Upper lobe of left lung (tissue), 6 donors: ENCODE results near the gene TSPAN11. TPM values are rescaled to one million over a fixed set of nuclear protein-coding genes. Genes with fewer than 3 reads are reported as not detected.
A peak's percentile ranks its signal among the peaks of the same experiment; 100 is the strongest.

Experiments
- ATAC-seq, 2 donors: fragments of 200-7000 bp; cut with Tn5 transposase; one replicate each; pipeline ENCODE4 v1.9.1; 2022; ENCODE audit warnings: mild to moderate bottlenecking in 2 of 2, moderate library complexity in 2 of 2; ENCODE audit not compliant: low FRiP score in 2 of 2
- DNase-seq, 2 donors: peaks; one replicate each; pipeline ENCODE4 v3.0.0-alpha.2; 2019 to 2020
- H3K27ac ChIP-seq, 4 donors: fragments of 200-600 bp; sonication (generic); one replicate each; pipeline ENCODE4 v1.5.1; 2016 to 2019
- H3K27me3 ChIP-seq, 4 donors: fragments of 200-600 bp; sonication (generic); one replicate each; pipeline ENCODE4 v1.5.1; 2017 to 2019
- H3K36me3 ChIP-seq, 4 donors: fragments of 200-600 bp; sonication (generic); one replicate each; pipeline ENCODE4 v1.5.1; 2016 to 2019
- H3K4me1 ChIP-seq, 4 donors: fragments of 200-600 bp; sonication (generic); one replicate each; pipeline ENCODE4 v1.5.1; 2018 to 2019
- H3K4me3 ChIP-seq, 4 donors: fragments of 200-600 bp; sonication (generic); one replicate each; pipeline ENCODE4 v1.5.1; 2017 to 2019; ENCODE audit warnings: mild to moderate bottlenecking in 2 of 4, moderate library complexity in 1 of 4
- H3K9me3 ChIP-seq, 4 donors: fragments of 200-600 bp; sonication (generic); one replicate each; pipeline ENCODE4 v1.5.1; 2018 to 2019
- EP300 ChIP-seq, 4 donors: sonication (generic); formaldehyde crosslinking; IDR thresholded peaks; one replicate each; pipeline ENCODE4 v1.5.1; 2017; ENCODE audit warnings: antibody characterized with exemption in 4 of 4, control low read depth in 2 of 4
- POLR2A ChIP-seq, 4 donors: fragments of 450-650 bp; IDR thresholded peaks; one replicate each; pipeline ENCODE4 v1.5.1; 2016 to 2017; ENCODE audit warnings: antibody characterized with exemption in 4 of 4, mild to moderate bottlenecking in 2 of 4
- POLR2AphosphoS5 ChIP-seq, 2 donors: sonication (generic); formaldehyde crosslinking; IDR thresholded peaks; one replicate each; pipeline ENCODE4 v1.5.1; 2017; ENCODE audit warnings: antibody characterized with exemption in 2 of 2
- WGBS, 2 donors: methylation state at CpG; one replicate each; pipeline ENCODE4 v1.1.5; 2017 to 2018; 5-methylcytosine and 5-hydroxymethylcytosine counted together
- total RNA-seq, 6 donors: library from RNA; depleted of rRNA in 4 of 6; stranded (reverse); fragments of >200 nt in 4 of 6; gene quantifications; one replicate each; pipeline versions ENCODE4 v1.1.0 to v1.2.1, GENCODE V29; 2016 to 2021
- TF ChIP-seq, protein P1 (sequence below), 6 experiments: fragments of 450-650 bp in 4 of 6; fragments of 200-600 bp in 2 of 6; sonication (generic) in 2 of 6; IDR thresholded peaks; one replicate each; pipeline ENCODE4 v1.5.1; 2016 to 2019; ENCODE audit warnings: antibody characterized with exemption in 6 of 6
- donor health status: DM: no; HTN: no; CAD: no; lungs with moderate emphysema.
- donor health status: DM: no; HTN: yes; CAD: no; lungs with severe emphysema.

Gene TSPAN11
- total RNA-seq, 6 donors from 2014 or later, result 1.0 to 9.7 (median 3.5) TPM

DNA sequence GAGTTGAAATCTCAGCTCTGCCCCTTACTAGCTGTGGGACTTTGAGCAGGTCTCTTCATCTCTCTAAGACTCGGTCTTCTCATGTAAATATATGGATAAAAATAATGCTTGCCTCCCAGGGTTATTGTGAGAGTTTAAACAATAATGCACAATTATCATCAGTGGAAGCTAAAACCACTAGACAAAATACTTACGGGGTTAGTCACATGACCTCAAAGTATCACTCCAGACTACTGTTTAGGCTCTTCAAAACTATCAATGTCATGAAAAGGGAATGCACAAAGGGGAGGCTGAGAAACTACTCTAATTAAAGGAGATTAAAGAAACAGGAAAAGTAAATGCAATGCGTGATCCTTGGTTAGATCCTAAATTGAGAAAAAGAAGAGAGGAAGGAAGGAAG lies 24.5 kb upstream of the TSPAN11 start:
- Histone ChIP-seq H3K27ac (no peak overlapping the region), H3K4me1 (no peaks in the 10 kb centered on the region), H3K9me3 (no peaks in the 10 kb centered on the region), H3K36me3 (no peaks in the 10 kb centered on the region), H3K27me3 (no peaks in the 10 kb centered on the region), H3K4me3 (no peak overlapping the region)
- WGBS, 2 donors, result 58 to 65% methylated on average over 3 of the region's 3 CpGs
- DNase-seq (no peak), ATAC-seq (no peak)
- TF ChIP-seq POLR2AphosphoS5 (IDR thresholded peaks at IDR 0.05), result no peak

- H3K27ac ChIP-seq, result no peak overlapping the region
- H3K36me3 ChIP-seq, result no peaks in the 10 kb centered on the region
- DNase-seq, result no peak
- H3K9me3 ChIP-seq, result no peaks in the 10 kb centered on the region
- 55 to 68% methylated on average over 4 of the region's 4 CpGs for WGBS, 2 donors
- no peaks in the 10 kb centered on the region for H3K27me3 ChIP-seq
- no peaks in the 10 kb centered on the region for H3K4me1 ChIP-seq
- no peak overlapping the region for H3K4me3 ChIP-seq
- no peak for ATAC-seq
- TF ChIP-seq EP300 (IDR thresholded peaks at IDR 0.05), result no peak
- TF ChIP-seq, protein P1, sequence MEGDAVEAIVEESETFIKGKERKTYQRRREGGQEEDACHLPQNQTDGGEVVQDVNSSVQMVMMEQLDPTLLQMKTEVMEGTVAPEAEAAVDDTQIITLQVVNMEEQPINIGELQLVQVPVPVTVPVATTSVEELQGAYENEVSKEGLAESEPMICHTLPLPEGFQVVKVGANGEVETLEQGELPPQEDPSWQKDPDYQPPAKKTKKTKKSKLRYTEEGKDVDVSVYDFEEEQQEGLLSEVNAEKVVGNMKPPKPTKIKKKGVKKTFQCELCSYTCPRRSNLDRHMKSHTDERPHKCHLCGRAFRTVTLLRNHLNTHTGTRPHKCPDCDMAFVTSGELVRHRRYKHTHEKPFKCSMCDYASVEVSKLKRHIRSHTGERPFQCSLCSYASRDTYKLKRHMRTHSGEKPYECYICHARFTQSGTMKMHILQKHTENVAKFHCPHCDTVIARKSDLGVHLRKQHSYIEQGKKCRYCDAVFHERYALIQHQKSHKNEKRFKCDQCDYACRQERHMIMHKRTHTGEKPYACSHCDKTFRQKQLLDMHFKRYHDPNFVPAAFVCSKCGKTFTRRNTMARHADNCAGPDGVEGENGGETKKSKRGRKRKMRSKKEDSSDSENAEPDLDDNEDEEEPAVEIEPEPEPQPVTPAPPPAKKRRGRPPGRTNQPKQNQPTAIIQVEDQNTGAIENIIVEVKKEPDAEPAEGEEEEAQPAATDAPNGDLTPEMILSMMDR (IDR thresholded peaks at IDR 0.05), result no peak
Measured at GRCh38 chr12:30902596-30902995, 24.0 kb upstream of the TSPAN11 start.

DNA sequence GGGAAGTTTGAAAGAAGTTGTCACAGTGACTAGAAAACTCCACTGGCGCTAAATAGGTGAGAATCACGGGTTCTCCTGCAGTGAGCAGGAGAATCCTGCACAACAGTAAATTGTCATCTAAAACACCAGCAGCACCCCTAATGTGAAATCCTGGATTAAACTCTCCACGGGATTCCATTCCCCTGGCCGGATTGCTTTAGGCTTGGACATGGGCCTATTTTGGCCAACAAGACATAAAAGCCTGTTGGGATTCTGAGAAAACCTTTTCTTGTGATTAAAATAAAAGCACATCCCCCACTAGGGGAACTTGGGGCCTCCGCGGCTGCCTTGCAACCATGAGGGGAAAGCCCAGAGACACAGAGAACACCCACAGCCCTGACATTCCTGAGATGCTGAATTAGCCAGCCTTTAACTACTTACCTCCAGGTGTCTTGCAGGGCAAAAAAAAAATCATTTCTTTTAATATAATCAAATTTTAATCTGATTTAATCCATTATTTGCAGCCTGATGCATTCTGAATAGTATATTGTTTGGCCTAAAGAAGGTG lies 21.0 kb upstream of the TSPAN11 start:
- Histone ChIP-seq H3K27ac (no peak overlapping the region), H3K27me3 (no peaks in the 10 kb centered on the region), H3K9me3 (no peaks in the 10 kb centered on the region), H3K36me3 (no peaks in the 10 kb centered on the region), H3K4me1 (no peaks in the 10 kb centered on the region), H3K4me3 (no peak overlapping the region)
- no peak for ATAC-seq
- TF ChIP-seq EP300 (IDR thresholded peaks at IDR 0.05), result no peak
- TF ChIP-seq, protein P1 (IDR thresholded peaks at IDR 0.05), result no peak
- no peak for TF ChIP-seq POLR2AphosphoS5 (IDR thresholded peaks at IDR 0.05)
- no peak for TF ChIP-seq POLR2A (IDR thresholded peaks at IDR 0.05)
- no peak for DNase-seq
- 84 to 89% methylated on average over 6 of the region's 6 CpGs for WGBS, 2 donors

DNA sequence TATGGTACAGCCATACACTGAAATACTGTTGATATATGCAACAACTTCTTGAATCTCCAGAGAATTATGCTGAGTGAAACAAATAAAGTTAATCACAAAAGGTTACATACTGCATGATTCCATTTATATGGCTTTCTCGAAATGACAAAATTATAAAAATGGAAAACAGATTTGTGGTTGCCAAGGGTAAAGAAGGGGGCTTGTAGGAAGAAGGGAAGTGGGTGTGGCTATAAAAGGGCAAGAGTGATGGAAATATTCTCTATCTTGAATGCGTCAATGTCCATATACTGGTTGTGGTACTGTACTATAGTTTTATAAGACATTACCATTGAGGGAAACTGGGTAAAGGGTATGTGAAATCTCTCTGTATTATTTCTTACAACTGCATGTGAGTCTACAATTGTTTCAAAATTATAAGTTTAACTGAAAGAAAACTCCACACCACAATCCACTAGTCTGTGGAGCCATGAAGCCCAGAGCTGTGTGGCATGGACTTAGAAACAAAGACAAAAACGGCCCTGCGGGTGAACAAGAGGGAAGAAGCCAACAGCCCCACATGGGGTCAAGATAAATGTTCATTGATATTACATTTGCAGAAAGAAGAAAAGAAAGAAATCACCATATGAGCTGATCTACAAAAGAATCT lies 18.3 kb upstream of the TSPAN11 start:
- WGBS, 2 donors, result 90 to 93% methylated on average over 4 of the region's 4 CpGs
- no peaks in the 10 kb centered on the region for H3K36me3 ChIP-seq

DNA sequence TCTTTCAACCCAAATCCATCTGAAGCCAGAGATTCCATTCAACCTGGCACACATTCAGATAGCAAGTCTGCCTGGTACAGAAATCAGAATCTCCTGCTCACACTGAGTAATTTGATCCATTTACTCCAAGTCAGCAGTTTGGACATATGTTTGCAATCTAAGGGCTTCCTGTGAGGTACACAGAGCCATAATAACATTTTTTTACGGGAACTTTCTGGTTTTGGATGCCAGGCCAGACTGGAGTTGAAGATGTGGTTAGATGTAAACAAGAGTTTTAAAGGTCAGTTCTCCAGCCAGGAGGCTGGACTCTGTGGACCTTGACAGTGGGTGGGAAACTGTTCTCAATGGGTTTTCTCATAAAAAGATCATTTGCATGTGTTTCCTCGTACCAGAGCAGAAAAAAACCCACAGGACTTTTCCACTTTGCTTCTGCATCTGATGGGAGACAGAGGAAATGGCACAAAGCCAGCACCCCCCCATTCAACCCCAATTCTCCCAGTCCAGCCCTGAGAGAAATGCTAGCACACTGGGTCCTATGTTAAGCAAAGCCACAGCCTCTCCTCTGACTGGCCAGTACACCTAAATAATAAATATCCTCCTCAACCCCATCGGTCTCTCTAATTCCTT lies 17.7 kb upstream of the TSPAN11 start:
- ATAC-seq, result peak in 1 of 2 donors; percentile 51
- no peaks in the 10 kb centered on the region for H3K9me3 ChIP-seq
- WGBS, 2 donors, result 54 to 59% methylated on average over 3 of the region's 3 CpGs
- H3K36me3 ChIP-seq, result no peaks in the 10 kb centered on the region
- H3K27ac ChIP-seq, result peak overlapping the region in 1 of 4 donors; percentile 26
- no peak for DNase-seq
- TF ChIP-seq, protein P1 (IDR thresholded peaks at IDR 0.05), result no peak
- TF ChIP-seq EP300 (IDR thresholded peaks at IDR 0.05) (no peak), POLR2AphosphoS5 (IDR thresholded peaks at IDR 0.05) (no peak)
- no peaks in the 10 kb centered on the region for H3K27me3 ChIP-seq
- H3K4me1 ChIP-seq, result no peaks in the 10 kb centered on the region
- H3K4me3 ChIP-seq, result no peak overlapping the region

More for the DNA sequence above, 18.3 kb upstream of the TSPAN11 start:
- no peak for DNase-seq
- Histone ChIP-seq H3K9me3 (no peaks in the 10 kb centered on the region), H3K4me3 (no peak overlapping the region), H3K27me3 (no peaks in the 10 kb centered on the region), H3K27ac (no peak overlapping the region), H3K4me1 (no peaks in the 10 kb centered on the region)
- ATAC-seq, result no peak
- TF ChIP-seq POLR2AphosphoS5 (IDR thresholded peaks at IDR 0.05) (no peak), EP300 (IDR thresholded peaks at IDR 0.05) (no peak), POLR2A (IDR thresholded peaks at IDR 0.05) (no peak)
- TF ChIP-seq, protein P1 (IDR thresholded peaks at IDR 0.05), result no peak
